ENCODE data around the gene ASIC1.
A peak's percentile ranks its signal among the peaks of the same experiment; 100 is the strongest.

ASIC1 gene

DNA sequence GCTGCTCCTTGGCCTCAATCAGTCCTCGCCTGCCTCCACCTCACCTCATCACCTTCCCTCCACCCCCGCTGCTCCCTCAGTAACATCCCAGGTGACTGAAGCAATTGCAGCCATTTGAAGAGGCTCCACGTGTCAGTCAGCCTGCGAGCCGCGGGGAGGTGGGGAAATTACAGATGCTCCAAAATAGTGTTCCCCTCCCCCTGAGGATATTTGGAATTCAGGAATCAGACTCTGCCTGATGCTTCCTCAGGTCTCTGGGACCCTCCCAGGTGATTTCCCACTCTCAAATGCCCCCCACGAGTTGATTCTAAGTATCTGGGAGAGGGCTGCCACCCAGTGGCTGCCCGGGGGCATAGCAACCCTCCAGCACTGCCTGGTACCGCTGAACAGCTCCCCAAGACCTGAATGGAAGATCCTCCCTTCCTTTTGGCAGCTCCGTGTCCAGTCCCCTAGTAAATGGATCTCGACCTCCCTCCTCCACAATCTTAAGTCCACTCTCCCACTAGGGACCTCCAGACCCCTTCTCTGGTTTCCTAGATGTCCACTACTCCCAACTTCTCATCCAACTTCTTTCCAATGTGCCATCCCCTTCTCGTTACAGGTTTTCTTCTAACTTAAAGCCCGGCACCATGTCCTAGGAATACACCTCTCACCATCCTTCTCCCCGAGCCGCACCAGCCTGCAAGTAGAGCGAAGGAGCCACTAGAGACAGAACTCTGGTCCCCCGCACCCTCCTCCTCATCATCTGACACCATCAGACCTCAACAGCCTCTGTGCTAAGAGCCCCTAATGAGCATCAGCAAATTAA, 1.4 kb upstream of the ASIC1 start:
- peak overlapping the region; percentile 5 for H3K9ac ChIP-seq (ENCODE audit: low read length)
- H3K27me3 ChIP-seq (ENCODE audit: control insufficient read depth, insufficient read depth, low read length) = peaks cover 77% of the 10 kb centered on the region
- no peaks in the 10 kb centered on the region for H3K9me3 ChIP-seq (ENCODE audit: control insufficient read depth, low read depth, low read length)
- H3K4me1 ChIP-seq (ENCODE audit: control insufficient read depth, low read depth, low read length) = peaks cover 15% of the 10 kb centered on the region
- no peak overlapping the region for H3K27ac ChIP-seq (ENCODE audit: low read length)
- no peaks in the 10 kb centered on the region for H3K36me3 ChIP-seq (ENCODE audit: control insufficient read depth, low read depth, low read length)
- peak overlapping the region; percentile 65 for H3K4me3 ChIP-seq (ENCODE audit: low read length)

DNA sequence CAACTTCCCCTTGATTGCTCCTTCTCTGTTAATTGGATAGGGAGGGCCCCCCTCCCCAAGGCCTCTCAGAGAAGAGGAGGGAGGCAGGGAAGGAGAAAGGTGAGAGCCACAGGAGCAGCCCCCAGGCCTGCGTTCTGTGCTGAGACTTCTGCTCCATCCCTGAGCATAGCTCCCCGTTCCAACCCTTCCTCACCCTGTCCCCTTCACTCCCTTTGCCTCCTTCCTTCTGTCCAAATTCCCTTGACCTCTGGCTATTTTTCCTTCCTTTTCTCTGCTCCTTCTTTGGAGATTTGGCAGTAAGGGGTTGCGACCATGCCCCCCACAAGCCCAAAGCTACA, 788 bp upstream of the ASIC1 start:
- H3K27ac ChIP-seq (ENCODE audit: low read length) = no peak overlapping the region
- no peaks in the 10 kb centered on the region for H3K36me3 ChIP-seq (ENCODE audit: control insufficient read depth, low read depth, low read length)
- H3K4me3 ChIP-seq (ENCODE audit: low read length) = peak overlapping the region; percentile 65
- H3K4me1 ChIP-seq (ENCODE audit: control insufficient read depth, low read depth, low read length) = peaks cover 11% of the 10 kb centered on the region
- no peak overlapping the region for H3K9ac ChIP-seq (ENCODE audit: low read length)
- peaks cover 71% of the 10 kb centered on the region for H3K27me3 ChIP-seq (ENCODE audit: control insufficient read depth, insufficient read depth, low read length)
- no peaks in the 10 kb centered on the region for H3K9me3 ChIP-seq (ENCODE audit: control insufficient read depth, low read depth, low read length)

DNA sequence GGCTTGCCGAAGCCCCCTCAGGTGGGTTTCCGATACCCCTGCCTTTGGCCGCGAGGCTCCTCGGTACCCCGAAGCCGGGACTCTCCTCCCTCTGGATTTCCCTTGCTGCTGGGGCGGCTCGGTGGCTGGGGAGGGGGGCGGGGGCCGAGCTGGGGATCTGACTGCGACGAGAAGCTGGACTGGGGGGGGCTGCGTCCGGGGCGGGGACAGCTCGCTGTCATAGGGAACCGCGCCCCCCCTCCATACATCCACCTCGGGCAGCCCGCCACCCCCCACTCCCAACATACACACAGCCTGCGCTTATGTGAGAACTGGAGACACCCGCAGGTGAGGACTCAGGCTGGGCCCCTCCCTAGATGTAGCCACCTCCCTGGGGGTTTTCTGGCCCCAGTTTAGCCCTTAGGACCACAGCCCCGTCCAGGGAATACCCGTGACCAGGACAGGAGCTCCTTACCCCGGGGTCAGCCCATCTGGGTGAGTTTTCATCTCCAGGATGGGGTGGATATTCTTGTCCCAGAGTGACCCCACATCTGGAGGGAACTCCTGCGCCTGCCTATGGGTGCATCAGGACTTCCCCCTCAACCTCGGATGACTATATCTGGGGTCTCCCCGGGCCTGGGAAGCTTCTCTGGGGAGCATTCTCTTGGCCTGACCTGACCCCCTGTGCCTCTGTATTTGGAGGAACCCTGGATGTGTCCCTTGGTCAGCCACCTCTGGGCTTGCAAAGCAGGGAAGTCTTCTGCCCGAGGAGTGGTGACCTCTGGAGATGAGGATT, 687 bp downstream of the ASIC1 start:
- Histone ChIP-seq H3K4me3 (ENCODE audit: low read length) (peak overlapping the region; percentile 65), H3K9me3 (ENCODE audit: control insufficient read depth, low read depth, low read length) (no peaks in the 10 kb centered on the region), H3K27ac (ENCODE audit: low read length) (no peak overlapping the region), H3K27me3 (ENCODE audit: control insufficient read depth, insufficient read depth, low read length) (peaks cover 56% of the 10 kb centered on the region), H3K36me3 (ENCODE audit: control insufficient read depth, low read depth, low read length) (no peaks in the 10 kb centered on the region), H3K9ac (ENCODE audit: low read length) (no peak overlapping the region), H3K4me1 (ENCODE audit: control insufficient read depth, low read depth, low read length) (peaks cover 10% of the 10 kb centered on the region)

DNA sequence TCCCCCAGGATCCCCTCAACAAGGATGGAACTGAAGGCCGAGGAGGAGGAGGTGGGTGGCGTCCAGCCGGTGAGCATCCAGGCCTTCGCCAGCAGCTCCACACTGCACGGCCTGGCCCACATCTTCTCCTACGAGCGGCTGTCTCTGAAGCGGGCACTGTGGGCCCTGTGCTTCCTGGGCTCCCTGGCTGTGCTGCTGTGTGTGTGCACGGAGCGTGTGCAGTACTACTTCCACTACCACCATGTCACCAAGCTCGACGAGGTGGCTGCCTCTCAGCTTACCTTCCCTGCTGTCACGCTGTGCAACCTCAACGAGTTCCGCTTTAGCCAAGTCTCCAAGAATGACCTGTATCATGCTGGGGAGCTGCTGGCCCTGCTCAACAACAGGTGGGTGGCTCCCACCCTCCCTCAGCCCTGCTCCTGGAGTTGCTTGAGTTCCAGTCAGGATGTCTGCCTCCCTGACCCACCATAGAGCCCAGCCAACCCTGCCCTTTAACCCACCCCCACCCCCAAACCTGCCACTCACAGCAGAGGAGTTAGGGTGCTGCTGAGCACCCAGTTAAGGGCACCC, 1.4 kb downstream of the ASIC1 start:
- peaks cover 49% of the 10 kb centered on the region for H3K27me3 ChIP-seq (ENCODE audit: control insufficient read depth, insufficient read depth, low read length)
- no peaks in the 10 kb centered on the region for H3K36me3 ChIP-seq (ENCODE audit: control insufficient read depth, low read depth, low read length)
- no peak overlapping the region for H3K9ac ChIP-seq (ENCODE audit: low read length)
- no peaks in the 10 kb centered on the region for H3K9me3 ChIP-seq (ENCODE audit: control insufficient read depth, low read depth, low read length)
- no peak overlapping the region for H3K27ac ChIP-seq (ENCODE audit: low read length)
- peaks cover 10% of the 10 kb centered on the region for H3K4me1 ChIP-seq (ENCODE audit: control insufficient read depth, low read depth, low read length)
- no peak overlapping the region for H3K4me3 ChIP-seq (ENCODE audit: low read length)

DNA sequence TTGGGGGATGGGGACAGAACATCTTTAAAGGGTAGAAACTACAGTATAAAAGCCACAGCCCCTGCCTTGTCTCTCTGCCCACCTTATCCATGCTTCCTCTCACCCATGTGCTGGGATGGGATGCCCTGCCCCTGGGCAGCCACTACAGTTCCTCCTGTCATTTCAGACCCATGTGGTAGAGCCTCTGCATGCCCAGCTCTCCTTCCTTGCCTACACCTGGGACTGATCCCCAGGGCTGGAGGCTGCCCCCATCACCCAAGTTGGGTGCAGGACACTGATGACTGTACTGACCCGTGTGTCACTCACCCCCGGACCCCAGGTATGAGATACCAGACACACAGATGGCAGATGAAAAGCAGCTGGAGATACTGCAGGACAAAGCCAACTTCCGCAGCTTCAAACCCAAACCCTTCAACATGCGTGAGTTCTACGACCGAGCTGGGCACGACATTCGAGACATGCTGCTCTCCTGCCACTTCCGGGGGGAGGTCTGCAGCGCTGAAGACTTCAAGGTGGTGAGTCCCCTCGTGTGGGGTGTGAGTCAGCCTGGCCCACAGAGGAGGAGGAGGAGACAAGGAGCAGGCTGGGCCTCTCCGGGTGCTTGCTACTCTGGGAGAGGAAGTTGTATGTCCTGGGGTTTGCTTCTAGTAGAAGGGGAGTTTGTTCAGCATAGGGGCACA, 2.2 kb downstream of the ASIC1 start:
- Histone ChIP-seq H3K4me3 (ENCODE audit: low read length) (no peak overlapping the region), H3K36me3 (ENCODE audit: control insufficient read depth, low read depth, low read length) (no peaks in the 10 kb centered on the region), H3K27ac (ENCODE audit: low read length) (no peak overlapping the region), H3K9me3 (ENCODE audit: control insufficient read depth, low read depth, low read length) (no peaks in the 10 kb centered on the region), H3K4me1 (ENCODE audit: control insufficient read depth, low read depth, low read length) (peaks cover 10% of the 10 kb centered on the region), H3K27me3 (ENCODE audit: control insufficient read depth, insufficient read depth, low read length) (peaks cover 44% of the 10 kb centered on the region), H3K9ac (ENCODE audit: low read length) (no peak overlapping the region)

DNA sequence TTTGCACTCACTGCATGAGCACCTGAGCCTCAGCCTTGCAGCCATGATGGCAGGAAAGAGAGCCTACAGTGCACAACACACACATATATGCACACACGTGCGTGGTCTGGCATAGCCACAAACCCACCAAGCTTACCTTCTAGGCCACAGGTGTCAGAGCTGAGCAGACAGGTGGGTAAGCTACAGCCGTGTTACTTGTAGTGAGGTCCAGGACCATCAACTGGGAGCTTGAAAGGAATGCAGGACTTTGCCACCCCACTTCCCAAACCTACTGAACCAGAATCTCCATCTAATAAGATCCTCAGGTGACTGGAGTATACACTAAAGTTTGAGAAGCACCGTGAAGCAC, 2.7 kb downstream of the ASIC1 start:
- no peaks in the 10 kb centered on the region for H3K9me3 ChIP-seq (ENCODE audit: control insufficient read depth, low read depth, low read length)
- H3K9ac ChIP-seq (ENCODE audit: low read length) = no peak overlapping the region
- peaks cover 10% of the 10 kb centered on the region for H3K4me1 ChIP-seq (ENCODE audit: control insufficient read depth, low read depth, low read length)
- no peak overlapping the region for H3K27ac ChIP-seq (ENCODE audit: low read length)
- no peak overlapping the region for H3K4me3 ChIP-seq (ENCODE audit: low read length)
- no peaks in the 10 kb centered on the region for H3K36me3 ChIP-seq (ENCODE audit: control insufficient read depth, low read depth, low read length)
- H3K27me3 ChIP-seq (ENCODE audit: control insufficient read depth, insufficient read depth, low read length) = peaks cover 44% of the 10 kb centered on the region

DNA sequence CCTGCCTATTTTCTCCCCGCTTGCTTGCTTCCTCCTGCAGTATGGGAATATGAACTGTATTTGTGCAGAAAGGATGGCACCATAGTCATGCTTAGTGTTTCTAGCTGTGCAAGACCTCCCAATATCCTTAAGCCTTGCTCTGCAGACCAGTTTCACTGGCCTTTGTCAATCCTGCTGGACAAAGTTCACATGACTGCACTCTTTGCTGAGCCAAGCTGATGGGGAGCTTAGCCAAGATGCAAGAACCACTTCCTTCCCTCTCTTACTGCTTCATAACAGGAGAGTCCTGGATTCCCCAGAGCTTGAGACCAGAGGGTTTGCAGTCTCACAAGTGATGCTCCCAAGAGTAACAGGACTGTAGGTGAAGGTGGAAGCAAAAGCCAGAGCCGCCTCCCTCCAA, 3.8 kb downstream of the ASIC1 start:
- peaks cover 33% of the 10 kb centered on the region for H3K27me3 ChIP-seq (ENCODE audit: control insufficient read depth, insufficient read depth, low read length)

DNA sequence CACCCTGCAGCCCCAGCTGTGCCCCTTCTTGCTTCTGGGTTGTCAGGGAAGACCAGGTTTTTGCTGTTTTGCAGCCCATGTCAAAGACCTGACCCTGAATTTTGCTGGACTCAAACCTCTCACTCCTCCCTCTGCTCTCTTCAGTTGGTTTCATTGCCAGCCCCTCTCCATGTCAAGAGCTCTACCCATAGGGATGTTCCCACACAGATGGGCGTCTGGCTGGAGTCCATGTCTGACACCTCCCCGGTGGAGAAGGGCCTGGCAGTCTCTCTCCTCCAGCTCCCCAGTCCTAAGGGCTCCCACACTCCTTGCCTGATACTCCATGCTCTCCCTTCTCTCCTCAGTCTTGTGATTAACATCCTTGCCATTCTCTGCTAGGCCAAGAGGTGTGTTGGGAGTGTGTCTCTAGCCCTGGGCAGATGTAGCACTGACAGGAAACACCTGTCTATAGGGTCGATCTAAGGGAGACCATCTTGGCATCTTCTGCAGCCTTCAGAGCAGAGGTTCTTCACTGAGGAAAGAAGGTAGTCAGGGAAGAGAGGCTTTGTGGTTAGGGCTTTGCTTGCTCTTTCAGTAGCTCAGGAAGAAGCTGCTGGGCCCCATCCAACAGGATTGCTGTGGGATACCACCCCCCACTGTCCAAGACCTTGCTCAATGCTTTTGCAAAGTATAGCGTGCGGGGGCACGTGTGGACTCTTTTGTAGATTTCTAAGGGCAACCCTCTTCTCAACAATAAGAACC, 4.7 kb downstream of the ASIC1 start:
- peaks cover 6% of the 10 kb centered on the region for H3K4me1 ChIP-seq (ENCODE audit: control insufficient read depth, low read depth, low read length)
- no peak overlapping the region for H3K27ac ChIP-seq (ENCODE audit: low read length)
- H3K4me3 ChIP-seq (ENCODE audit: low read length) = no peak overlapping the region
- H3K27me3 ChIP-seq (ENCODE audit: control insufficient read depth, insufficient read depth, low read length) = peaks cover 24% of the 10 kb centered on the region
- H3K9me3 ChIP-seq (ENCODE audit: control insufficient read depth, low read depth, low read length) = no peaks in the 10 kb centered on the region
- no peak overlapping the region for H3K9ac ChIP-seq (ENCODE audit: low read length)
- H3K36me3 ChIP-seq (ENCODE audit: control insufficient read depth, low read depth, low read length) = no peaks in the 10 kb centered on the region

More for the DNA sequence above, 3.8 kb downstream of the ASIC1 start:
- Histone ChIP-seq H3K27ac (ENCODE audit: low read length) (no peak overlapping the region), H3K9ac (ENCODE audit: low read length) (no peak overlapping the region), H3K4me3 (ENCODE audit: low read length) (no peak overlapping the region), H3K36me3 (ENCODE audit: control insufficient read depth, low read depth, low read length) (no peaks in the 10 kb centered on the region), H3K9me3 (ENCODE audit: control insufficient read depth, low read depth, low read length) (no peaks in the 10 kb centered on the region), H3K4me1 (ENCODE audit: control insufficient read depth, low read depth, low read length) (peaks cover 5% of the 10 kb centered on the region)

DNA sequence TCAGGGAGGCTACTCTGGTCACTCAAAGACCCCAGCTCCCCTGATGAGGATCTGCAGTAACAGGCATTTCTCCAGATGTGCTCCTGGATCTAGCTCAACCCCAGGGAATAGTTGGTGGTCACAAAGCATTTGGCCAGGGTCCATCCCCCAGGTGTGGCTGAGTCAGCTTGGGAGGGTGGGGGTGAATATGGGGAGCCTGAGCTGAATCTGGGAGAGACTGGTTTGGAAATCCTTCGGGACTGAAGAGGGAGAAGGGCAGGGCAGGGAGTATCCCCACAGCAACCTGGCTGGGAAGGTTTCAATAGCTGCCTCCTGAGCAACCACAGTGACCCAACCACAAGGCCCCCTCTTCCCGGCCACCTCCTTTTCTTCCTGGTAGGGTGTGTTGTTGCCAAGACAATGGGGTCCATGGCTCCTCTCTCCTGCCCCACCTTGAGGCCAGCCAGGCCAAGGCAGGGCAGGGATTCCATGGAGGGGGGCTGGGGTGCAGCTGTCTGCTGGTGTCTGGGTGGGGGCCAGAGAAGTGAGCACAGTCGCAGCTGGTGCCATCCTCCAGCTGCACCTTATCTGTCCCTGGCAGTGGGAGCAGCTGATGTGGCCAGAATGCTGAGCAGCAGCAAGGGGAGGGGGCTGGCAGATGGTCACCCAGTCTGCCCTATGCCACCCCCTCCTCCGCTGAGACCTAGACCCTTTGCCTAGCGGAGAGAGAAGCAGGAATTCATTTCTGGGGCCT, 5.5 kb downstream of the ASIC1 start:
- H3K9me3 ChIP-seq (ENCODE audit: control insufficient read depth, low read depth, low read length) = no peaks in the 10 kb centered on the region
- H3K4me1 ChIP-seq (ENCODE audit: control insufficient read depth, low read depth, low read length) = peaks cover 6% of the 10 kb centered on the region
- H3K4me3 ChIP-seq (ENCODE audit: low read length) = no peak overlapping the region
- no peak overlapping the region for H3K9ac ChIP-seq (ENCODE audit: low read length)
- peaks cover 20% of the 10 kb centered on the region for H3K27me3 ChIP-seq (ENCODE audit: control insufficient read depth, insufficient read depth, low read length)
- H3K36me3 ChIP-seq (ENCODE audit: control insufficient read depth, low read depth, low read length) = no peaks in the 10 kb centered on the region
- H3K27ac ChIP-seq (ENCODE audit: low read length) = no peak overlapping the region

DNA sequence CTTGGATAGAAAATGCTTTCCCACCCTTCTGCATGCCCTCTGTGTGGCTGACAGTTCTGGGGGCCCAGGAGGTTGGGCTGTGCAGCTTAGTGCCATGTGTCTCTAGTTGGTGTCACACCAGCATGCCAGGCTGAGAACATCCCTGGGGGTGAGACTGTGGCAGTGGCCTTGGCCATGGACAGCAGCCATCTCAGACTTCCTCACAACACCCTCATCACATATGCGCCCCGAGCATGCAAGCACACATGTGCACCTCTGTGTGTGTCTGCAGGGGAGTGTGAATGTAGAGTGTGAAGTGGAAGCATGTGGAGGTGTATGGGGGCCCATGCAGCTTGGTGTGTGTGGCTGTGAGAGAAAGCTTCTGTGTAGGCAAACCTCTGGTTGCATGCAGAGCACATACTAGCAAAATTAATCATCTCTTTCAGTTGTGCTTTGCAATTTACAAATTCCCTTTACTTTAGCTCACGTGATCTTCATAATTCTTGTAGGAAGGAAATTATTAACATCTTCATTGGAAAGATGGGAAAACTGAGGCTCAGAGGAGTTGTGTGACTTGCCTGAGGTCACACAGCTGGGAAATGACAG, 8.4 kb downstream of the ASIC1 start:
- H3K9me3 ChIP-seq (ENCODE audit: control insufficient read depth, low read depth, low read length) = no peaks in the 10 kb centered on the region
- no peaks in the 10 kb centered on the region for H3K27me3 ChIP-seq (ENCODE audit: control insufficient read depth, insufficient read depth, low read length)
- H3K4me3 ChIP-seq (ENCODE audit: low read length) = no peak overlapping the region
- H3K4me1 ChIP-seq (ENCODE audit: control insufficient read depth, low read depth, low read length) = peaks cover 6% of the 10 kb centered on the region
- H3K36me3 ChIP-seq (ENCODE audit: control insufficient read depth, low read depth, low read length) = no peaks in the 10 kb centered on the region
- H3K9ac ChIP-seq (ENCODE audit: low read length) = no peak overlapping the region
- H3K27ac ChIP-seq (ENCODE audit: low read length) = no peak overlapping the region
